Esophagus mucosa (tissue), 1 donor: ENCODE measurements around the gene PANK1. TPM values are rescaled to one million over a fixed set of nuclear protein-coding genes. Genes with fewer than 3 reads are reported as not detected.
"Not testable (repeated sequence)": the region's sequence is repeated elsewhere in the genome, so short reads cannot be mapped to it uniquely, and the experiment has no call there.

Experiments
- ATAC-seq: fragments of 200-7000 bp; cut with Tn5 transposase; one replicate; pipeline ENCODE4 v1.9.1; 2020
- total RNA-seq: library from RNA; stranded (reverse); gene quantifications from one replicate; pipeline ENCODE4 v1.2.4, GENCODE V29; 2023
- donor health status: DM: yes; HTN: yes; CAD: no.

PANK1 gene
- total RNA-seq, 1 donor from 2014 or later: 5.7 TPM

GRCh38 chr10:89651916-89652573 lies 7.0 kb upstream of the PANK1 start:
- no peak for ATAC-seq

- ATAC-seq: no peak
Measured at GRCh38 chr10:89651205-89651915, 6.3 kb upstream of the PANK1 start.

GRCh38 chr10:89649051-89649450 lies 4.0 kb upstream of the PANK1 start:
- no peak for ATAC-seq

GRCh38 chr10:89648074-89648473 lies 3.0 kb upstream of the PANK1 start:
- ATAC-seq: no peak

- no peak for ATAC-seq
Measured at GRCh38 chr10:89646889-89647657, 2.0 kb upstream of the PANK1 start.

GRCh38 chr10:89645742-89646172 lies 715 bp upstream of the PANK1 start:
- ATAC-seq: no peak

- peak; percentile 30 for ATAC-seq
Measured at GRCh38 chr10:89644691-89644966, 413 bp downstream of the PANK1 start.

GRCh38 chr10:89643812-89644690 lies 991 bp downstream of the PANK1 start:
- peak; percentile 94 for ATAC-seq

GRCh38 chr10:89643431-89643811 lies 1.6 kb downstream of the PANK1 start:
- no peak for ATAC-seq

- ATAC-seq: no peak
Measured at GRCh38 chr10:89642193-89642592, 2.8 kb downstream of the PANK1 start.

- no peak for ATAC-seq
Measured at GRCh38 chr10:89640241-89640640, 4.8 kb downstream of the PANK1 start.

GRCh38 chr10:89639326-89639725 lies 5.7 kb downstream of the PANK1 start:
- no peak for ATAC-seq

GRCh38 chr10:89637113-89637512 lies 7.9 kb downstream of the PANK1 start:
- peak; percentile 32 for ATAC-seq

- ATAC-seq: no peak
Measured at GRCh38 chr10:89634637-89635036, 10.4 kb downstream of the PANK1 start.

GRCh38 chr10:89633484-89633883 lies 11.6 kb downstream of the PANK1 start:
- ATAC-seq: peak; percentile 91

- no peak for ATAC-seq
Measured at GRCh38 chr10:89632824-89633223, 12.2 kb downstream of the PANK1 start.

GRCh38 chr10:89627830-89628229 lies 17.2 kb downstream of the PANK1 start:
- no peak for ATAC-seq

GRCh38 chr10:89625041-89625765 lies 19.8 kb downstream of the PANK1 start:
- no peak for ATAC-seq

- ATAC-seq: no peak
Measured at GRCh38 chr10:89624020-89624419, 21.0 kb downstream of the PANK1 start.

- ATAC-seq: no peak
Measured at GRCh38 chr10:89622151-89622550, 22.9 kb downstream of the PANK1 start.

- no peak for ATAC-seq
Measured at GRCh38 chr10:89621438-89621837, 23.6 kb downstream of the PANK1 start.

GRCh38 chr10:89620296-89620695 lies 24.7 kb downstream of the PANK1 start:
- not testable (repeated sequence) for ATAC-seq
